ENCODE measurements around the gene BBS9.

DNA sequence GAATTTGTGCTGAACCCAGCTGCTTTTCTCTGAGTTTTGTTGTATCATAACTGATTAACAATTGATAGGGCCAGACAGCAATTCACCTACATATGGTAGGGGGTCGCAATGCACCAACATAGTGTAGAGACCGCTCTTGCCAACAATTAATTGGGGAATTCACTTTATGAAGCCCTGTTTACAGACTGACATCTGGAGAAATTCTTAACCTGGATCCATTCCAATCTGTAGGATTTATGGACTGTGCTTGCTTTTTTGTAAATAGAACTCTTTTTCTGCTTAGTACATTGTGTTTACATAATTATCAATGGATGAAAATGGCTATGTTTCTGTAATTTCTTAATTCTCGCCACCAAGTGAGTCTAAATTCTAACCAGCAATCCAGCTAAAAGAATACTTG lies 464.2 kb downstream of the BBS9 start:
- TF ChIP-seq CTCF (IDR thresholded peaks at IDR 0.05; ENCODE audit: insufficient read depth, low read length, poor library complexity, severe bottlenecking) = no peak
- no peak for TF ChIP-seq EZH2phosphoT487 (conservative IDR thresholded peaks at IDR 0.05; ENCODE audit: low read length)

All from SU-DHL-6 (cell line).